Mucosa of gallbladder (tissue), 1 donor: ENCODE results near the gene APOC1. TPM values are rescaled to one million over a fixed set of nuclear protein-coding genes. Genes with fewer than 3 reads are reported as not detected.
"Not testable (repeated sequence)": the region's sequence is repeated elsewhere in the genome, so short reads cannot be mapped to it uniquely, and the experiment has no call there.

Experiments
- DNase-seq: peaks from one replicate; pipeline ENCODE4 v3.0.0-alpha.2; 2020; ENCODE audit warnings: low spot score
- total RNA-seq: library from RNA; stranded (reverse); gene quantifications from one replicate; pipeline ENCODE4 v1.2.1, GENCODE V29; 2021
- donor health status: DM: no; HTN: no; CAD: no.

The APOC1 gene
- total RNA-seq, 1 donor from 2014 or later, result 103 TPM

DNA sequence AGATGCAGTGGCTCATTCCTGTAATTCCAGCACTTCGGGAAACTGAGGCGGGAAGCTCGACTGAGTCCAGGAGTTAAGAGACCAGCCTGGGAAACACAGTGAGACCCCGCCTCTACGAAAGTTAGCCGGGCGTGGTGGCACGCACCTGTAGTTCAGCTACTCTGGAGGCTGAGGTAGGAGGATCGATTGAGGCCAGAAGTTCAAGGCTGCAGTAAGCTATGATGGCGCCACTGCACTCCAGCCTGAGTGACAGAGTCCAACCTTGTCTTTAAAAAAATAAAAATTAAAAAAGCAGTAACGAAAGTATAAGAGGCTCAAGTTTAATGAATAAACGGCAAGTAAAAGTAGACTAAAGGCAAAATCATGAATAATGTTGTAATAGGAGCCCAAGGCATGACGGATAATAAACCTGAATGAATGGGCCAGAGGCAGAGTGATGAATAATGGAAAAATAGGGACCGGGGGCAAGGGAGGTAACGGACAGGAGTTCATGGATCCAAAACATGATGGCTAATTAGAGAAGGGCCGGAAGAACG, 24.5 kb upstream of the APOC1 start:
- DNase-seq, result no peak

DNA sequence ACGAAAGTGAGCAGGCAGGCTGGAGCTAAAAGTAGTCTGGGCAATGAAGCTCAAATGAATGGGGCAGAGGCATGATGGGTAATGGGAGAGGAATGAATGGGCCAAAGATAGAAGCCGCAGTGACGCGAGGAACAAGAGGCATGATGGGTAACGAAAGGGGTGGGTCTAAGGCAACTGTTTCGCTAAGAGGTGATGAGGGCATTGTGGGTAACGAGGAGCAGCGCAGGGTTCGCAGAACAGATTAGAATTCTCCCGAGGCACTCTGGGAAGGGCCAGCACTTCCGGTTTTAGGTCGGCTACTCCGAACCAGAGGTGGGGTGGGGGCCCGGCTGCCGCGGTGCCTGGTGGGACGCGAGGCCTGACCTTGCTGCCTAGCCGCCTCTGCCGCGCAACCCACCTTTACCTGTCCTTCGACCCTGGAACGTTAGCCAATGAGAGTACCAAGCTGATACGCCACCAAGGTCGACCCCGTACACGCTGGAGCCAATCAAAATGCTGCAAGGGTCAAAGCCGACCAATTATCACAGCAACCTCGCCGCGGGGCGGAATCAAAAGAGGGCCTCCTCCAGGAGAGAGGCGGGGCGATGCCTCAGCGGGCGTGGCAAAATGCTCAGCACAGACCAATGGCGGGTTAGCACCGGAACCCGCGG, 23.9 kb upstream of the APOC1 start:
- DNase-seq, result peak; percentile 100

DNA sequence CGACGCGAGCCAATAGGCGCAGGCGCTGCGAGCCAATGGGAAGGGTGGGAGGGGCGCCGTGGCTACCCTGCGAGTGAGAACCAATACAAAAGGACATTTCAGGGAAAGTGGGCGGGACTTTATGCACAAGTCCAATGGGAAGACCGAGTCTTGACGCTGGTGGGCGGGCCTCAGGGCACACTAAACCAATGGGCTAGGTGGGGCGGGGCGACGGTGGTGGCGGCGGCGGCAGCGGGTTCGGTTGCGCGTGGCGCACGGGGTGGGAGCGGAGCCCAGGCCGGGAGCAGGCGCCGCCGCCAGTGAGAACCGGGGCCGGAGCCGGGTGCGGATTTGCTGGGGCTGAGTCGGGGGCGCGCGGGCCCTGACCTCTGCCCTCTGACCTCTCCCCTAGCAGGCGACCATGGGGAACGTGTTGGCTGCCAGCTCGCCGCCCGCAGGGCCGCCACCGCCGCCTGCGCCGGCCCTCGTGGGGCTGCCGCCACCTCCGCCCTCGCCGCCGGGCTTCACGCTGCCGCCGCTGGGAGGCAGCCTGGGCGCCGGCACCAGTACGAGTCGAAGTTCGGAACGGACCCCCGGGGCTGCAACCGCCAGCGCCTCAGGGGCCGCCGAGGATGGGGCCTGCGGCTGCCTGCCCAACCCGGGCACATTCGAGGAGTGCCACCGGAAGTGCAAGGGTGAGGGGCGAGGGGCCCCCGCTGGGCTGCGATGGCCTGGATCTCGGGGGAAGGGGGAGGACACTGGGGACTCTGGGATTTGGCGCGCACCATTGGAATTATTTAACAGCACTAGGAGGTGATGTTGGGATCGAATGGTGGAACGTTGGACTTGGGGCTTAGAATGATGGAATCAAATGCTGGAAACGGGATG, 23.2 kb upstream of the APOC1 start, which contains the start of gene TOMM40:
Gene TOMM40, plus strand, starts transcription at position 239 of the 867 bp plus-strand sequence. Its CDS starts 162 bp downstream, at position 401.
- no peak for DNase-seq

DNA sequence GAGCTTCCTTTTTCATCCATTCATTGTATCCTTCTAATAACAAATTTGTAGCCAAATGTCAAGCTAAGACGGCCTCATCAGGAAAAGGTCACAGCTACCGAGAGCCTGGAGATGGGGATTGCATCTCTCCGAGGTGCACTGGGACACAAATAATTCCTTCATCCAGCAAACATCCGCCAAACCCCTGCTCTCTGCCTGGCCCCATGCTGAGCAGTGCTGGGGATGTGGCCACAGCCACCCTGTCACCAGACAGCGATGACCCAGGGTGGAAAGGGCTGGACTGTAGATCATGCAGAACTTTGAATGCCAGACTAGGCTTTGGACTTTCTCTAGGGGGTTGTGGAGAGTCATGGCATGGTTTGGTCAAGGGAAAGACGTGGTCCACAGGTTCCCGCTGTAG, 21.5 kb upstream of the APOC1 start:
- DNase-seq, result no peak

DNA sequence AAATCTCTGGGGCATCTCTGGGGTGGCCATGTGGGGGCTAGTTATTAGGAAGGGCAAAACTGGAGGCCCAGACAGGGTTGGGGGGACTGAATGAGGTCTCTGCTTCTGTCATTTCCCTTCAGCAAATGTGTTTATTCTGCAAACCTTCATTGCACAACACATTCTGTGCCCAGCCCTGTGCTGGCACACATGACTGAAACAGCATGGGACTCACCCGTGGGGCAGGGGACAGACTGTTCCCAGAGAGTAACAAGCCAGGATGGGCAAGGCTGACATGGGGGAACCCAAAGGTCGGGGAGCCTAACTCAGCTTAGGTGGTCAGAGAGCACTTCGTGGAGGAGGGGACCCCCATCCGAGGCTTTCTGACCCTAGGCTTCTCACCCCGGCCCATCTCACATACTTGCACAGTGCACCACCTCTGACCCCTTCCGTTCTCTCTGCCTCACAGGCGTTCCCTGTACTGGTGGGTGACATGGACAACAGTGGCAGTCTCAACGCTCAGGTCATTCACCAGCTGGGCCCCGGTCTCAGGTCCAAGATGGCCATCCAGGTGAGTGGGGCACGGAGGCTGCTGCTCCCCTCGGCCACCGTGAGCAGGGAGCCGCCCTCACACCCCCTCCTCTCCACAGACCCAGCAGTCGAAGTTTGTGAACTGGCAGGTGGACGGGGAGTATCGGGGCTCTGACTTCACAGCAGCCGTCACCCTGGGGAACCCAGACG, 20.9 kb upstream of the APOC1 start:
- no peak for DNase-seq

DNA sequence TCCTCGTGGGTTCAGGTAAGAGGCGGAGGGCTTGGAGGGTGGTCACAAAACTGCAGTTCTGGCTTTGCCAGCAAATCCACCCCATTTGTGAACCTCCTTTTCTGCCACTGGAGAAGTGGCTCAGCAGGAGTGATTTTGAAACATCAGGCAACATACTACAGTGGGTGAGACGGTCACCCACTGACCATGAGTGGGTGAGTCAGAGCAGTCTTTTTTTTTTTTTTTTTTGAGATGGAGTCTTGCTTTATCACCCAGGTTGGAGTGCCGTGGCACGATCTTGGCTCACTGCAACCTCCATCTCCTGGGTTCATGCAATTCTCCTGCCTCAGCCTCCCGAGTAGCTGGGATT, 20.4 kb upstream of the APOC1 start:
- DNase-seq, result no peak

DNA sequence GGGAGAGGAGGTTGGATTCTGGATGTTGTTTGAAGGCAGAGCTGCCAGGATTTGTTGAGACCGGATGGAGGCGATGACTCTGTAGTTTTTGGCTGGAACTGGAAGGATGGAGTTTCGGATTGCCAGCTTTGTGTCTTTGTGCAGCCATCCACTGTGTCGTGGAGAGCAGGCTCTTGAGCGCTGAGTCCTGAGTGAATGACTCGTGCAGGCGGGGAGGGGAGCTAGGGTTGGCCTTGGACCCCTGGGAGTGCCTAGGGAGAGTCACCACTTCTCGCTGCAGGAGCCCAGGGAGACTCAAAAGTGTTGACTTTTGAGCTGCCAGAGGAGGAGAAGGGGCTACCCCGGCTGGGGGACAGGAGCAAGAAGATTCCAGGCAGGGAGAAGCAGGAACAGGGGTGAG, 19.5 kb upstream of the APOC1 start:
- no peak for DNase-seq

DNA sequence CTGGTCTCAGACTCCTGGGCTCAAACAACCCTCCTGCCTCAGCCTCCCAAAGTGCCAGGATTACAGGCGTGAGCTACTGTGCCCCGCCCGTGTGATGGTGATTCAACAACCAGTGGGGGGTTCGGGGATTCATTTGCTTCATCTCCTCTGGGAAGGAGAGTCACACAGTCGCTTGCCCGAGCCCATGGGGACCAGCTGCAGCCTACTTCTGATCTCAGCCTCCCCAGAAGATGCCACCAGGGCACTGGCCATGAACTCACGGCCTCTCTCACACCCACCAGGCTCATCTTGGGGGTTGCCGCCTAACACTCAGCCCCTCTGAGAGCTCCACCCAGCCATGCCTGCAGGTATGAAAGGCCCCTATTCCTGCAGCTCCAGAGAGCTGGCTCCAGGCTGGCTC, 16.6 kb upstream of the APOC1 start:
- DNase-seq, result no peak

DNA sequence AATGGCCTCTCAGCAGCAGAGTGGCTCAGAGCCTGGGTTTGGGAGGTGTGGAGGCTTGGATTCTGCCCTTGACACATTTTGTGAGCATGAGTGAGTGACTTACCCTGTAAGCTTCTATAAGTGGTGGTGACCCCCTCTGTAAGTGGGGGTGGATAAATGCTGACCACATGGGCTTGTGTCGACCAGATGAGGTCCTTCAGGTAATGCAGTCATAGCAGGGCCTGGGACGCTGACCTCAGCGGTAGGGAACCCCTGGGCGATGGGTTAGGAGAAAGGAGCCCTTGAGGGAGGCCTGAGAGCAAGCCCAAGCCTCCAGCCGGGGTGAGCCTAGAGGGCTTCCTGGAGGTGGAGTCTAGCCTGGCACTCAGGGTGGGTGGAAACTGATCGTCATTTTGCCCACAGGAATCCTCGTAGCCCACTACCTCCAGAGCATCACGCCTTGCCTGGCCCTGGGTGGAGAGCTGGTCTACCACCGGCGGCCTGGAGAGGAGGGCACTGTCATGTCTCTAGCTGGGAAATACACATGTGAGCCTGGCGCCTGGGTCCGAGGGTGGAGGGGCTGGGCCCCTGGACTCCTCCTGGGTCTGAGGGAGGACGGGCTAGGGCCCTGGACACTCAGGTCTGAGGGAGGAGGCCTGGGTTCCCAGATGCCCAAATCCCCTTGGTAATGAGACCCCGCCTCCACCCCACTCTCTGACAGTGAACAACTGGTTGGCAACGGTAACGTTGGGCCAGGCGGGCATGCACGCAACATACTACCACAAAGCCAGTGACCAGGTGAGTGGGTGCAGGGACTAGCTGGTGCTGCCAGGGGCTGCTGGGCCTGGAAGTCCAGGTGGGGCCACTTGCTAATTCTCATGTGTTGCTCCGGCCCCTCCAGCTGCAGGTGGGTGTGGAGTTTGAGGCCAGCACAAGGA, 13.8 kb upstream of the APOC1 start:
- no peak for DNase-seq

DNA sequence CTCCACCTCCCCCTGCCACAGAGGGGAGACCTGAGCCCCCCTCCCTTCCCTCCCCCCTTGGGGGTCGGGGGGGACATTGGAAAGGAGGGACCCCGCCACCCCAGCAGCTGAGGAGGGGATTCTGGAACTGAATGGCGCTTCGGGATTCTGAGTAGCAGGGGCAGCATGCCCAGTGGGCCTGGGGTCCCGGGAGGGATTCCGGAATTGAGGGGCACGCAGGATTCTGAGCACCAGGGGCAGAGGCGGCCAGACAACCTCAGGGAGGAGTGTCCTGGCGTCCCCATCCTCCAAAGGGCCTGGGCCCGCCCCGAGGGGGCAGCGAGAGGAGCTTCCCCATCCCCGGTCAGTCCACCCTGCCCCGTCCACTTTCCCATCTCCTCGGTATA, 11.2 kb upstream of the APOC1 start:
- DNase-seq, result no peak

DNA sequence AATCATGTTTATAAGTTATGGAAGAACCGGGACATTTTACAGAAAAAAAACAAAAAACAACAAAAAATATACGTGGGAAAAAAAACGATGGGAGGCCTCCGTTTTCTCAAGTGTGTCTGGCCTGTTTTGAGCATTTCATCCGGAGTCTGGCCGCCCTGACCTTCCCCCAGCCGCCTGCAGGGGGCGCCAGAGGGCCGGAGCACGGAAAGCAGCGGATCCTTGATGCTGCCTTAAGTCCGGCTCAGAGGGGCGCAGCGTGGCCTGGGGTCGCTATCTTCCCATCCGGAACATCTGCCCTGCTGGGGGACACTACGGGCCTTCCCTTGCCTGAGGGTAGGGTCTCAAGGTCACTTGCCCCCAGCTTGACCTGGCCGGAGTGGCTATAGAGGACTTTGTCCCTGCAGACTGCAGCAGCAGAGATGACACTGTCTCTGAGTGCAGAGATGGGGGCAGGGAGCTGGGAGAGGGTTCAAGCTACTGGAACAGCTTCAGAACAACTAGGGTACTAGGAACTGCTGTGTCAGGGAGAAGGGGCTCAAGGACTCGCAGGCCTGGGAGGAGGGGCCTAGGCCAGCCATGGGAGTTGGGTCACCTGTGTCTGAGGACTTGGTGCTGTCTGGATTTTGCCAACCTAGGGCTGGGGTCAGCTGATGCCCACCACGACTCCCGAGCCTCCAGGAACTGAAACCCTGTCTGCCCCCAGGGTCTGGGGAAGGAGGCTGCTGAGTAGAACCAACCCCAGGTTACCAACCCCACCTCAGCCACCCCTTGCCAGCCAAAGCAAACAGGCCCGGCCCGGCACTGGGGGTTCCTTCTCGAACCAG, 10.6 kb upstream of the APOC1 start:
- DNase-seq, result peak; percentile 78

DNA sequence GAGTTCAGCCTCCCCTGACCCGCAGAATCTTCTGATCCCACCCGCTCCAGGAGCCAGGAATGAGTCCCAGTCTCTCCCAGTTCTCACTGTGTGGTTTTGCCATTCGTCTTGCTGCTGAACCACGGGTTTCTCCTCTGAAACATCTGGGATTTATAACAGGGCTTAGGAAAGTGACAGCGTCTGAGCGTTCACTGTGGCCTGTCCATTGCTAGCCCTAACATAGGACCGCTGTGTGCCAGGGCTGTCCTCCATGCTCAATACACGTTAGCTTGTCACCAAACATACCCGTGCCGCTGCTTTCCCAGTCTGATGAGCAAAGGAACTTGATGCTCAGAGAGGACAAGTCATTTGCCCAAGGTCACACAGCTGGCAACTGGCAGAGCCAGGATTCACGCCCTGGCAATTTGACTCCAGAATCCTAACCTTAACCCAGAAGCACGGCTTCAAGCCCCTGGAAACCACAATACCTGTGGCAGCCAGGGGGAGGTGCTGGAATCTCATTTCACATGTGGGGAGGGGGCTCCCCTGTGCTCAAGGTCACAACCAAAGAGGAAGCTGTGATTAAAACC, 9.9 kb upstream of the APOC1 start:
- no peak for DNase-seq

DNA sequence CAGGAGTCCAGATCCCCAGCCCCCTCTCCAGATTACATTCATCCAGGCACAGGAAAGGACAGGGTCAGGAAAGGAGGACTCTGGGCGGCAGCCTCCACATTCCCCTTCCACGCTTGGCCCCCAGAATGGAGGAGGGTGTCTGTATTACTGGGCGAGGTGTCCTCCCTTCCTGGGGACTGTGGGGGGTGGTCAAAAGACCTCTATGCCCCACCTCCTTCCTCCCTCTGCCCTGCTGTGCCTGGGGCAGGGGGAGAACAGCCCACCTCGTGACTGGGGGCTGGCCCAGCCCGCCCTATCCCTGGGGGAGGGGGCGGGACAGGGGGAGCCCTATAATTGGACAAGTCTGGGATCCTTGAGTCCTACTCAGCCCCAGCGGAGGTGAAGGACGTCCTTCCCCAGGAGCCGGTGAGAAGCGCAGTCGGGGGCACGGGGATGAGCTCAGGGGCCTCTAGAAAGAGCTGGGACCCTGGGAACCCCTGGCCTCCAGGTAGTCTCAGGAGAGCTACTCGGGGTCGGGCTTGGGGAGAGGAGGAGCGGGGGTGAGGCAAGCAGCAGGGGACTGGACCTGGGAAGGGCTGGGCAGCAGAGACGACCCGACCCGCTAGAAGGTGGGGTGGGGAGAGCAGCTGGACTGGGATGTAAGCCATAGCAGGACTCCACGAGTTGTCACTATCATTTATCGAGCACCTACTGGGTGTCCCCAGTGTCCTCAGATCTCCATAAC, 8.8 kb upstream of the APOC1 start, which contains the start of gene APOE:
Gene APOE, plus strand, starts transcription at position 360 of the 724 bp plus-strand sequence. CDS start 829 bp downstream, outside the sequence.
- DNase-seq, result no peak

DNA sequence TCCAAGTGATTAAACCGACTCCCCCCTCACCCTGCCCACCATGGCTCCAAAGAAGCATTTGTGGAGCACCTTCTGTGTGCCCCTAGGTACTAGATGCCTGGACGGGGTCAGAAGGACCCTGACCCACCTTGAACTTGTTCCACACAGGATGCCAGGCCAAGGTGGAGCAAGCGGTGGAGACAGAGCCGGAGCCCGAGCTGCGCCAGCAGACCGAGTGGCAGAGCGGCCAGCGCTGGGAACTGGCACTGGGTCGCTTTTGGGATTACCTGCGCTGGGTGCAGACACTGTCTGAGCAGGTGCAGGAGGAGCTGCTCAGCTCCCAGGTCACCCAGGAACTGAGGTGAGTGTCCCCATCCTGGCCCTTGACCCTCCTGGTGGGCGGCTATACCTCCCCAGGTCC, 6.8 kb upstream of the APOC1 start:
- DNase-seq, result no peak

DNA sequence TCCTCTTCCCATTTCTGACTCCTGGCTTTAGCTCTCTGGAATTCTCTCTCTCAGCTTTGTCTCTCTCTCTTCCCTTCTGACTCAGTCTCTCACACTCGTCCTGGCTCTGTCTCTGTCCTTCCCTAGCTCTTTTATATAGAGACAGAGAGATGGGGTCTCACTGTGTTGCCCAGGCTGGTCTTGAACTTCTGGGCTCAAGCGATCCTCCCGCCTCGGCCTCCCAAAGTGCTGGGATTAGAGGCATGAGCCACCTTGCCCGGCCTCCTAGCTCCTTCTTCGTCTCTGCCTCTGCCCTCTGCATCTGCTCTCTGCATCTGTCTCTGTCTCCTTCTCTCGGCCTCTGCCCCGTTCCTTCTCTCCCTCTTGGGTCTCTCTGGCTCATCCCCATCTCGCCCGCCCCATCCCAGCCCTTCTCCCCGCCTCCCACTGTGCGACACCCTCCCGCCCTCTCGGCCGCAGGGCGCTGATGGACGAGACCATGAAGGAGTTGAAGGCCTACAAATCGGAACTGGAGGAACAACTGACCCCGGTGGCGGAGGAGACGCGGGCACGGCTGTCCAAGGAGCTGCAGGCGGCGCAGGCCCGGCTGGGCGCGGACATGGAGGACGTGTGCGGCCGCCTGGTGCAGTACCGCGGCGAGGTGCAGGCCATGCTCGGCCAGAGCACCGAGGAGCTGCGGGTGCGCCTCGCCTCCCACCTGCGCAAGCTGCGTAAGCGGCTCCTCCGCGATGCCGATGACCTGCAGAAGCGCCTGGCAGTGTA, 6.2 kb upstream of the APOC1 start:
- DNase-seq, result no peak

DNA sequence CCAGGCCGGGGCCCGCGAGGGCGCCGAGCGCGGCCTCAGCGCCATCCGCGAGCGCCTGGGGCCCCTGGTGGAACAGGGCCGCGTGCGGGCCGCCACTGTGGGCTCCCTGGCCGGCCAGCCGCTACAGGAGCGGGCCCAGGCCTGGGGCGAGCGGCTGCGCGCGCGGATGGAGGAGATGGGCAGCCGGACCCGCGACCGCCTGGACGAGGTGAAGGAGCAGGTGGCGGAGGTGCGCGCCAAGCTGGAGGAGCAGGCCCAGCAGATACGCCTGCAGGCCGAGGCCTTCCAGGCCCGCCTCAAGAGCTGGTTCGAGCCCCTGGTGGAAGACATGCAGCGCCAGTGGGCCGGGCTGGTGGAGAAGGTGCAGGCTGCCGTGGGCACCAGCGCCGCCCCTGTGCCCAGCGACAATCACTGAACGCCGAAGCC, 5.6 kb upstream of the APOC1 start:
- DNase-seq, result no peak

DNA sequence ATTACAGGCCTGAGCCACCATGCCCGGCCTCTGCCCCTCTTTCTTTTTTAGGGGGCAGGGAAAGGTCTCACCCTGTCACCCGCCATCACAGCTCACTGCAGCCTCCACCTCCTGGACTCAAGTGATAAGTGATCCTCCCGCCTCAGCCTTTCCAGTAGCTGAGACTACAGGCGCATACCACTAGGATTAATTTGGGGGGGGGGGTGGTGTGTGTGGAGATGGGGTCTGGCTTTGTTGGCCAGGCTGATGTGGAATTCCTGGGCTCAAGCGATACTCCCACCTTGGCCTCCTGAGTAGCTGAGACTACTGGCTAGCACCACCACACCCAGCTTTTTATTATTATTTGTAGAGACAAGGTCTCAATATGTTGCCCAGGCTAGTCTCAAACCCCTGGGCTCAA, 4.6 kb upstream of the APOC1 start:
- no peak for DNase-seq

DNA sequence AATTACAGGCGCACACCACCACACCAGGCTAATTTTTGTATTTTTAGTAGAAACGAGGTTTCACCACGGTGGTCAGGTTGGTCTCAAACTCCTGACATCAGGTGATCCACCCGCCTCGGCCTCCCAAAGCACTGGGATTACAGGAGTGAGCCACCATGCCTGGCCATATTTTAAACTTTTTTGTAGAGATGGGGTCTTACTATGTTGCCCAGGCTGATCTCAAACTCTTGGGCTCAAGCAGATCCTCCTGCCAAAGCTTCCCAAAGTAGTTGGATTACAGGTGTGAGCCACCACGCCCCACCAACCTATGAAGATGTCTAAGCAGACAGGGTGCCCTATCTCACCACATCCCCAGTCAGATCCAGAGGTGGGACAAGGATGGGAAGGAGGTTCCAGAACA, 2.5 kb upstream of the APOC1 start:
- DNase-seq, result not testable (repeated sequence)
